Prostate gland (tissue), 2 donors: Measurements from ENCODE around the gene XRCC3.

Experiments
- CTCF ChIP-seq, 4 experiments: fragments of 200-600 bp in 2 of 4; fragments of 450-650 bp in 2 of 4; sonication (generic) in 2 of 4; IDR thresholded peaks; 1 replicate in 3 of 4; 2 replicates in 1 of 4; pipeline ENCODE4 v1.5.1; 2016 to 2019; ENCODE audit warnings: antibody characterized with exemption in 4 of 4, mild to moderate bottlenecking in 2 of 4, moderate library complexity in 2 of 4
- POLR2A ChIP-seq: fragments of 450-650 bp; IDR thresholded peaks from one replicate; pipeline ENCODE4 v1.6.1; 2016; ENCODE audit warnings: antibody characterized with exemption, mild to moderate bottlenecking

DNA sequence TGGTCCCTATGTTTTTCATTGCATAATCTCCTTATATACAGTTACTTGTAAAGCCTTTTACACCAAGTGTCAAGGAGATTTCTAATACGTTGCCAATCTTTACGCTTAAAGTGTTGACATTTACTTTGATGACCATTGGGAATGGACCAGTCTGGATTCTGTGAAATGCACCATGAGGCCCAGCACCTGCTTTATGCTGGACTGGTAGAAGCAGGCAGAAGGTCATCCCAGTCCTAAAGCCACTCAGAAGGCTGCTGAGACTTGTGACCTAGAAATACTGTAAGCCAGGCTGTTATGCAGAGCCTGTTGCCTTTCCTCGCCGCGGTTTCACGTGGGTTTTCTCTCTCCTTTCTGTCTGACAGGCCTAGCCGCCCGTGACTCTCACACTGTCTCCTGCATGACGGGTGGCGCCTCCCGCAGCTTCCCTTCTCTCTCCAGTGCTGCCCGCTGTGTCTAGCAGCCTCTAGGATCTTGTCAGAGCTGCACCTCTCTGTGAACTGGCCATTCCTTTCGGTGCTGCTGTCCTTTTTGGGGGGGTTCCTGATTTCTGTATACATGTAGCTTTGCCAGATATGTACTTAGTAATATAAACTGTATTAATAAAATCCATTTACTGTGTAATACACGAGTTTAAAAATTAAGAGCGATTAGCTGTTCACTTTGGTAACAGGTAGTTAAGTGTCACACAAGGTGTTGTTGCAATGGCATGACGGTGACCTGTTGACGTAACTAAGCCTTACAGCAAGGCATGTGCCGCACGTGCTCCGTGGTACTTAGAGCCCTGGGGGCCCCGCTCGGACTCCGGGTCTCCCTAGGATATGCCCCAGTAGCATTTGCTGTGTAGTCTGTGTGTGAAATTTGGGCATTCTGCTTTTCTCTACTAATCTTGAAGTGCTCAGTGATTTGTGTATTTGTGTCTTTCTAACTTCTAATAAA, 29.7 kb downstream of the XRCC3 start:
- TF ChIP-seq CTCF (IDR thresholded peaks at IDR 0.05) (no peak), POLR2A (no peak)
